ENCODE results near the gene KCNQ1OT1.

Gene KCNQ1OT1

GRCh38 chr11:2665526-2666400 is 34.0 kb downstream of the KCNQ1OT1 start:
- no peak for DNase-seq

GRCh38 chr11:2664791-2665525 is 34.8 kb downstream of the KCNQ1OT1 start:
- no peak for DNase-seq

- no peak for DNase-seq
Measured at GRCh38 chr11:2664376-2664775, 35.4 kb downstream of the KCNQ1OT1 start.

- no peak for DNase-seq
Measured at GRCh38 chr11:2663915-2664314, 35.9 kb downstream of the KCNQ1OT1 start.

GRCh38 chr11:2663506-2663905 is 36.3 kb downstream of the KCNQ1OT1 start:
- no peak for DNase-seq

GRCh38 chr11:2662430-2663299 is 37.1 kb downstream of the KCNQ1OT1 start:
- DNase-seq, result no peak

- no peak for DNase-seq
Measured at GRCh38 chr11:2662024-2662312, 37.8 kb downstream of the KCNQ1OT1 start.

GRCh38 chr11:2661173-2662023 is 38.4 kb downstream of the KCNQ1OT1 start:
- DNase-seq, result no peak

- no peak for DNase-seq
Measured at GRCh38 chr11:2660357-2660939, 39.3 kb downstream of the KCNQ1OT1 start.

- no peak for DNase-seq
Measured at GRCh38 chr11:2657697-2658284, 42.0 kb downstream of the KCNQ1OT1 start.

GRCh38 chr11:2656859-2657258 is 42.9 kb downstream of the KCNQ1OT1 start:
- no peak for DNase-seq

GRCh38 chr11:2655834-2656622 is 43.8 kb downstream of the KCNQ1OT1 start:
- DNase-seq, result no peak

GRCh38 chr11:2655016-2655719 is 44.6 kb downstream of the KCNQ1OT1 start:
- no peak for DNase-seq

GRCh38 chr11:2653930-2654739 is 45.7 kb downstream of the KCNQ1OT1 start:
- no peak for DNase-seq

GRCh38 chr11:2653198-2653551 is 46.6 kb downstream of the KCNQ1OT1 start:
- DNase-seq, result no peak

- DNase-seq, result no peak
Measured at GRCh38 chr11:2652333-2653197, 47.2 kb downstream of the KCNQ1OT1 start.

- DNase-seq, result no peak
Measured at GRCh38 chr11:2651826-2652271, 47.9 kb downstream of the KCNQ1OT1 start.

GRCh38 chr11:2651054-2651617 is 48.7 kb downstream of the KCNQ1OT1 start:
- no peak for DNase-seq
